ENCODE data around the gene FAM78B. TPM values are rescaled to one million over a fixed set of nuclear protein-coding genes. Genes with fewer than 3 reads are reported as not detected.
A peak's percentile ranks its signal among the peaks of the same experiment; 100 is the strongest.

The FAM78B gene
- total and polyA plus RNA-seq, 2 of the 8 experiments (the other 6 are each of a cell fraction or from before 2014, with no cell fraction given): 2.3 to 3.6 TPM

DNA sequence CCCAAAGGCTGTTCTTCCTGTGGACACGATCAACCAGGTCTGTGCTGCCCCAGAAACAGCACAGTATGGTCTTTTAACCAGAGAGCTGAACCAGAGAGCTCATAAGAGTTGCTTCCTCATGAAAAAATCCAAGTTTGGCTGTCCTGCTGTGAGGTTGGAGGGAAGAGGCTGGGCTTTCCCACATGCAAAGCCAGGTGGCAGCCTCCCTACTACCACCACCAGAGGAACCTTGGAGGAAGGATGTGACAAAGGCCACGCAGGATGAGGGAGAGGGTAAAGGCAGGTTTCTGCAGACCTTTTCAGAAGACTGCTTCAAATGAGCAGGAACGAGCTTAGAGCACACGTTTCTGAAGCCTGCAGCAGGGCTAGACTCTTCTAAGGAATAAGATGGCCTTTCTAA lies 27.1 kb downstream of the FAM78B start:
- H3K14ac ChIP-seq (ENCODE audit: insufficient read length): no peak overlapping the region
- no peak overlapping the region for H4K5ac ChIP-seq (ENCODE audit: insufficient read length, low read depth, low read length)
- no peak overlapping the region for H3K27ac ChIP-seq (ENCODE audit: low read depth, low read length)
- no peak overlapping the region for H2BK15ac ChIP-seq (ENCODE audit: low read length)
- WGBS, 2 experiments (ENCODE audit: extremely low coverage in 1 of 2, insufficient coverage in 1 of 2, insufficient read length in 1 of 2, insufficient replicate concordance in 2 of 2, low coverage in 1 of 2, low lambda C conversion rate in 2 of 2, missing lambda C conversion rate in 1 of 2): 79% methylated on average over 4 of the region's 4 CpGs; no CpG with 5 or more reads in 1 of the 2 experiments
- H3K4me3 ChIP-seq (ENCODE audit: extremely low read depth in 1 of 4, insufficient read depth in 2 of 4, low read depth in 3 of 4, low read length in 4 of 4): no peak overlapping the region
- H4K91ac ChIP-seq (replicated peaks; ENCODE audit: insufficient read length, low read length): no peak overlapping the region
- no peak for FAIRE-seq
- H3K4ac ChIP-seq (replicated peaks; ENCODE audit: insufficient read length, low read depth, low read length): no peak overlapping the region
- H3K36me3 ChIP-seq (ENCODE audit: control insufficient read depth in 2 of 4, insufficient read depth in 4 of 4, low read length in 3 of 4): no peaks in the 10 kb centered on the region
- H3K27me3 ChIP-seq (replicated peaks in 1 of 4; ENCODE audit: control insufficient read depth in 3 of 4, extremely low read depth in 1 of 4, insufficient read depth in 3 of 4, low read length in 3 of 4): no peaks in the 10 kb centered on the region
- H2AFZ ChIP-seq (ENCODE audit: low read length): no peak overlapping the region; the same call in 1 of the 2 replicates
- no peak overlapping the region for H3K23ac ChIP-seq (ENCODE audit: insufficient read length)
- no peaks in the 10 kb centered on the region for H3K4me1 ChIP-seq (replicated peaks in 1 of 4; ENCODE audit: control insufficient read depth in 3 of 4, insufficient read depth in 4 of 4, low read length in 3 of 4)
- H3K18ac ChIP-seq (ENCODE audit: extremely low read depth, low read length): no peak overlapping the region
- POLR2A ChIA-PET (ENCODE audit: partially characterized antibody): no interaction called here
- H3K9ac ChIP-seq (replicated peaks in 1 of 4; ENCODE audit: extremely low read depth in 1 of 4, low read depth in 3 of 4, low read length in 3 of 4): no peak overlapping the region
- H3K56ac ChIP-seq (replicated peaks; ENCODE audit: insufficient read length, low read depth, low read length): no peak overlapping the region
- no peak for DNase-seq (ENCODE audit: low read depth in 1 of 2, low spot score in 2 of 2)
- no peak overlapping the region for H2AK5ac ChIP-seq (ENCODE audit: low read depth, low read length)
- no peaks in the 10 kb centered on the region for H4K20me1 ChIP-seq (replicated peaks in 1 of 2; ENCODE audit: control insufficient read depth in 1 of 2, insufficient read depth in 2 of 2, low read length in 2 of 2)
- H3K23me2 ChIP-seq (ENCODE audit: low read depth, low read length): no peaks in the 10 kb centered on the region
- no peaks in the 10 kb centered on the region for H3K79me2 ChIP-seq (ENCODE audit: control insufficient read depth in 1 of 2, insufficient read depth in 2 of 2, low read length in 2 of 2)
- no peaks in the 10 kb centered on the region for H3K79me1 ChIP-seq (ENCODE audit: low read depth, low read length)
- H2BK12ac ChIP-seq (ENCODE audit: low read depth, low read length): no peak overlapping the region
- no peaks in the 10 kb centered on the region for H3K9me3 ChIP-seq (ENCODE audit: insufficient read depth in 2 of 2, low read depth in 1 of 2, low read length in 1 of 2)
- no peak overlapping the region for H2BK20ac ChIP-seq (ENCODE audit: low read length)
- no peak overlapping the region for H2BK120ac ChIP-seq (replicated peaks; ENCODE audit: low read depth, low read length)
- CTCF ChIA-PET (ENCODE audit: partially characterized antibody): interaction anchor here (0.6 to 3.9 kb wide), 12 partner anchors 7 to 293 kb away, joined by 3 to 15 read pairs (median 3); no protein-coding TSS in a partner anchor
- TF ChIP-seq RAD21 (IDR thresholded peaks at IDR 0.05 in 1 of 2, conservative IDR thresholded peaks at IDR 0.05 in 1 of 2; ENCODE audit: low read depth in 2 of 2, low read length in 2 of 2): peak; percentile 4 to 33; a peak in 2 of 4 replicates
- TF ChIP-seq TBP (IDR thresholded peaks at IDR 0.05; ENCODE audit: low read depth, low read length): no peak
- TF ChIP-seq, protein P1, sequence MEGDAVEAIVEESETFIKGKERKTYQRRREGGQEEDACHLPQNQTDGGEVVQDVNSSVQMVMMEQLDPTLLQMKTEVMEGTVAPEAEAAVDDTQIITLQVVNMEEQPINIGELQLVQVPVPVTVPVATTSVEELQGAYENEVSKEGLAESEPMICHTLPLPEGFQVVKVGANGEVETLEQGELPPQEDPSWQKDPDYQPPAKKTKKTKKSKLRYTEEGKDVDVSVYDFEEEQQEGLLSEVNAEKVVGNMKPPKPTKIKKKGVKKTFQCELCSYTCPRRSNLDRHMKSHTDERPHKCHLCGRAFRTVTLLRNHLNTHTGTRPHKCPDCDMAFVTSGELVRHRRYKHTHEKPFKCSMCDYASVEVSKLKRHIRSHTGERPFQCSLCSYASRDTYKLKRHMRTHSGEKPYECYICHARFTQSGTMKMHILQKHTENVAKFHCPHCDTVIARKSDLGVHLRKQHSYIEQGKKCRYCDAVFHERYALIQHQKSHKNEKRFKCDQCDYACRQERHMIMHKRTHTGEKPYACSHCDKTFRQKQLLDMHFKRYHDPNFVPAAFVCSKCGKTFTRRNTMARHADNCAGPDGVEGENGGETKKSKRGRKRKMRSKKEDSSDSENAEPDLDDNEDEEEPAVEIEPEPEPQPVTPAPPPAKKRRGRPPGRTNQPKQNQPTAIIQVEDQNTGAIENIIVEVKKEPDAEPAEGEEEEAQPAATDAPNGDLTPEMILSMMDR (IDR thresholded peaks at IDR 0.05; ENCODE audit: control extremely low read depth in 1 of 3, insufficient read depth in 1 of 3, low read depth in 1 of 3, low read length in 3 of 3): 0 out of 4 replicates have a peak, but pooled peaks of 1 of the 3 experiments have one; percentile 15
- no peak overlapping the region for H4K8ac ChIP-seq (ENCODE audit: extremely low read depth, insufficient read depth, low read length)
- H3K4me2 ChIP-seq (ENCODE audit: insufficient read depth in 1 of 2, low read depth in 2 of 2, low read length in 2 of 2): no peak overlapping the region
- H2BK5ac ChIP-seq (ENCODE audit: low read depth, low read length): no peak overlapping the region
